ENCODE results near the gene SLC19A1. TPM values are rescaled to one million over a fixed set of nuclear protein-coding genes. Genes with fewer than 3 reads are reported as not detected.
"Not testable (repeated sequence)": the region's sequence is repeated elsewhere in the genome, so short reads cannot be mapped to it uniquely, and the experiment has no call there.

The SLC19A1 gene
- total RNA-seq, 4 donors from 2014 or later: 2.8 to 10.0 (median 6.6) TPM

GRCh38 chr21:45528981-45529784 lies 13.1 kb downstream of the SLC19A1 start:
- H3K4me1 ChIP-seq: peaks cover 0 to 4% (median 2%) of the 10 kb centered on the region in 4 donors
- no peaks in the 10 kb centered on the region for H3K9me3 ChIP-seq
- TF ChIP-seq EP300 (IDR thresholded peaks at IDR 0.05) (no peak), CTCF (IDR thresholded peaks at IDR 0.05) (no peak), POLR2A (IDR thresholded peaks at IDR 0.05; ENCODE audit: low read depth) (no peak), POLR2AphosphoS5 (IDR thresholded peaks at IDR 0.05) (no peak)
- no peak overlapping the region for H3K27ac ChIP-seq (replicated peaks in 1 of 4)
- DNase-seq (ENCODE audit: extremely low spot score): no peak
- H3K27me3 ChIP-seq: no peaks in the 10 kb centered on the region
- intact Hi-C loops (cut with DNase I): no loop called here
- WGBS: 89% methylated on average over 17 of the region's 20 CpGs
- no peak overlapping the region for H3K4me3 ChIP-seq
- peaks cover 0 to 35% (median 19%) of the 10 kb centered on the region in 4 donors for H3K36me3 ChIP-seq

GRCh38 chr21:45528028-45528705 lies 14.1 kb downstream of the SLC19A1 start:
- no peak for DNase-seq (ENCODE audit: extremely low spot score)
- H3K9me3 ChIP-seq: no peaks in the 10 kb centered on the region
- H3K27me3 ChIP-seq: no peaks in the 10 kb centered on the region
- no peak overlapping the region for H3K27ac ChIP-seq (replicated peaks in 1 of 4)
- H3K4me3 ChIP-seq: no peak overlapping the region
- H3K36me3 ChIP-seq: peaks cover 0 to 35% (median 19%) of the 10 kb centered on the region in 4 donors
- no peak for TF ChIP-seq POLR2AphosphoS5 (IDR thresholded peaks at IDR 0.05)
- TF ChIP-seq CTCF (IDR thresholded peaks at IDR 0.05): no peak
- TF ChIP-seq EP300 (IDR thresholded peaks at IDR 0.05): no peak
- H3K4me1 ChIP-seq: peaks cover 0 to 3% (median 0%) of the 10 kb centered on the region in 4 donors
- intact Hi-C loops (cut with DNase I): no loop called here
- 92% methylated on average over 14 of the region's 18 CpGs for WGBS

- peaks cover 0 to 38% (median 19%) of the 10 kb centered on the region in 4 donors for H3K36me3 ChIP-seq
- intact Hi-C loops (cut with DNase I); H3K4me1 ChIP-seq; DNase-seq (ENCODE audit: extremely low spot score); H3K4me3 ChIP-seq; H3K27ac ChIP-seq (replicated peaks in 1 of 4); H3K27me3 ChIP-seq; H3K9me3 ChIP-seq: not testable (repeated sequence)
- WGBS: 88% methylated on average over 14 of the region's 19 CpGs
These were observed 14.9 kb downstream of the SLC19A1 start for GRCh38 chr21:45527151-45527999.

GRCh38 chr21:45525910-45526306 lies 16.3 kb downstream of the SLC19A1 start:
- Histone ChIP-seq H3K27me3 (no peaks in the 10 kb centered on the region), H3K4me3 (no peak overlapping the region), H3K27ac (replicated peaks in 1 of 4) (no peak overlapping the region), H3K9me3 (peaks cover 0 to 15% (median 4%) of the 10 kb centered on the region in 4 donors), H3K36me3 (peaks cover 0 to 28% (median 13%) of the 10 kb centered on the region in 4 donors), H3K4me1 (no peaks in the 10 kb centered on the region)
- WGBS: 100% methylated on average over 5 of the region's 11 CpGs
- intact Hi-C loops (cut with DNase I): no loop called here
- TF ChIP-seq POLR2AphosphoS5 (IDR thresholded peaks at IDR 0.05) (no peak), EP300 (IDR thresholded peaks at IDR 0.05) (no peak), POLR2A (IDR thresholded peaks at IDR 0.05; ENCODE audit: low read depth) (no peak), CTCF (IDR thresholded peaks at IDR 0.05) (no peak)
- no peak for DNase-seq (ENCODE audit: extremely low spot score)
